ACHN (cell line): ENCODE measurements around the gene UQCRC1.
A peak's percentile ranks its signal among the peaks of the same experiment; 100 is the strongest.
"Not testable (repeated sequence)": the region's sequence is repeated elsewhere in the genome, so short reads cannot be mapped to it uniquely, and the experiment has no call there.

Experiments used
- DNase-seq: peaks from one replicate; pipeline ENCODE4 v3.0.0-alpha.2; 2015
- in situ Hi-C: cut with HindIII; loops from 2 replicates; pipeline ENCODE4 v1.10.0; 2017; ENCODE audit warnings: low sequenced_read_pairs, low pct_ligation_motif_present, low pct_unique_long_range_greater_than_20kb

UQCRC1 gene

GRCh38 chr3:48563382-48563918 is 46.0 kb downstream of the UQCRC1 start, which contains the start of gene UCN2:
UCN2 (minus strand) TSS chr3:48563781; CDS start chr3:48563124, 657 bp downstream.
- in situ Hi-C loops: no loop called here
- peak; percentile 18 for DNase-seq

- in situ Hi-C loops: no loop called here
- no peak for DNase-seq
Observed at GRCh38 chr3:48562367-48563095, 46.9 kb downstream of the UQCRC1 start.

- in situ Hi-C loops: no loop called here
- peak; percentile 90 for DNase-seq
Observed at GRCh38 chr3:48561045-48561736, 48.3 kb downstream of the UQCRC1 start.

GRCh38 chr3:48560648-48561018 is 48.8 kb downstream of the UQCRC1 start:
- in situ Hi-C loops: no loop called here
- DNase-seq: peak; percentile 12

GRCh38 chr3:48558493-48559134 is 50.8 kb downstream of the UQCRC1 start:
- in situ Hi-C loops: no loop called here
- no peak for DNase-seq

- DNase-seq: peak; percentile 97
- in situ Hi-C loops: no loop called here
Observed at GRCh38 chr3:48556796-48557626, 52.4 kb downstream of the UQCRC1 start, which contains the start of gene PFKFB4. PFKFB4 (minus strand) TSS chr3:48556803; CDS start chr3:48556777, 26 bp downstream.

- in situ Hi-C loops: no loop called here
- DNase-seq: no peak
Observed at GRCh38 chr3:48555949-48556795, 53.3 kb downstream of the UQCRC1 start.

- in situ Hi-C loops: no loop called here
- no peak for DNase-seq
Observed at GRCh38 chr3:48555231-48555948, 54.1 kb downstream of the UQCRC1 start.

GRCh38 chr3:48553886-48554845 is 55.3 kb downstream of the UQCRC1 start:
- in situ Hi-C loops: no loop called here
- DNase-seq: no peak

- no peak for DNase-seq
- in situ Hi-C loops: no loop called here
Observed at GRCh38 chr3:48553361-48553760, 56.1 kb downstream of the UQCRC1 start.

- in situ Hi-C loops: no loop called here
- DNase-seq: no peak
Observed at GRCh38 chr3:48552111-48552951, 57.1 kb downstream of the UQCRC1 start.

- in situ Hi-C loops, DNase-seq: not testable (repeated sequence)
Observed at GRCh38 chr3:48551651-48552050, 57.8 kb downstream of the UQCRC1 start.
